ENCODE data around the gene COA6. TPM values are rescaled to one million over a fixed set of nuclear protein-coding genes. Genes with fewer than 3 reads are reported as not detected.
A peak's percentile ranks its signal among the peaks of the same experiment; 100 is the strongest.

COA6 gene
- total RNA-seq, 1 donor from 2014 or later: 31.4 TPM

GRCh38 chr1:234381699-234382555, 8.7 kb downstream of the COA6 start:
- H3K4me1 Mint-ChIP-seq (ENCODE audit: low read depth): no peaks in the 10 kb centered on the region

GRCh38 chr1:234386122-234386521, 12.9 kb downstream of the COA6 start:
- DNase-seq (ENCODE audit: low spot score, unreplicated experiment): no peak
- Mint-ChIP-seq H3K4me3 (ENCODE audit: low read depth) (no peak overlapping the region), H3K27ac (no peak overlapping the region), H3K9me3 (ENCODE audit: low read depth) (peaks cover 2% of the 10 kb centered on the region), H3K36me3 (ENCODE audit: insufficient read depth) (peaks cover 19% of the 10 kb centered on the region), H3K27me3 (no peaks in the 10 kb centered on the region), H3K4me1 (ENCODE audit: low read depth) (peaks cover 2% of the 10 kb centered on the region)
- TF ChIP-seq CTCF (IDR thresholded peaks at IDR 0.05; ENCODE audit: unreplicated experiment): no peak

More at GRCh38 chr1:234381699-234382555, 8.7 kb downstream of the COA6 start:
- no peaks in the 10 kb centered on the region for H3K9me3 Mint-ChIP-seq (ENCODE audit: low read depth)
- DNase-seq (ENCODE audit: low spot score, unreplicated experiment): no peak
- peaks cover 23% of the 10 kb centered on the region for H3K36me3 Mint-ChIP-seq (ENCODE audit: insufficient read depth)
- TF ChIP-seq CTCF (IDR thresholded peaks at IDR 0.05; ENCODE audit: unreplicated experiment): no peak
- peak overlapping the region; percentile 17 for H3K27ac Mint-ChIP-seq
- H3K4me3 Mint-ChIP-seq (ENCODE audit: low read depth): no peak overlapping the region
- H3K27me3 Mint-ChIP-seq: no peaks in the 10 kb centered on the region

GRCh38 chr1:234388094-234388493, 14.8 kb downstream of the COA6 start:
- peaks cover 2% of the 10 kb centered on the region for H3K4me1 Mint-ChIP-seq (ENCODE audit: low read depth)
- TF ChIP-seq CTCF (IDR thresholded peaks at IDR 0.05; ENCODE audit: unreplicated experiment): no peak
- no peak overlapping the region for H3K27ac Mint-ChIP-seq
- no peak for DNase-seq (ENCODE audit: low spot score, unreplicated experiment)
- no peak overlapping the region for H3K4me3 Mint-ChIP-seq (ENCODE audit: low read depth)
- H3K36me3 Mint-ChIP-seq (ENCODE audit: insufficient read depth): peaks cover 20% of the 10 kb centered on the region
- peaks cover 2% of the 10 kb centered on the region for H3K9me3 Mint-ChIP-seq (ENCODE audit: low read depth)
- H3K27me3 Mint-ChIP-seq: no peaks in the 10 kb centered on the region

- no peak for DNase-seq (ENCODE audit: low spot score, unreplicated experiment)
- Mint-ChIP-seq H3K9me3 (ENCODE audit: low read depth) (peaks cover 2% of the 10 kb centered on the region), H3K27ac (no peak overlapping the region), H3K4me1 (ENCODE audit: low read depth) (peaks cover 2% of the 10 kb centered on the region), H3K27me3 (no peaks in the 10 kb centered on the region), H3K4me3 (ENCODE audit: low read depth) (no peak overlapping the region), H3K36me3 (ENCODE audit: insufficient read depth) (peaks cover 12% of the 10 kb centered on the region)
- no peak for TF ChIP-seq CTCF (IDR thresholded peaks at IDR 0.05; ENCODE audit: unreplicated experiment)
Measured at GRCh38 chr1:234393190-234393589, 19.9 kb downstream of the COA6 start.

GRCh38 chr1:234395297-234395696, 22.0 kb downstream of the COA6 start:
- no peaks in the 10 kb centered on the region for H3K27me3 Mint-ChIP-seq
- TF ChIP-seq CTCF (IDR thresholded peaks at IDR 0.05; ENCODE audit: unreplicated experiment): no peak
- no peaks in the 10 kb centered on the region for H3K9me3 Mint-ChIP-seq (ENCODE audit: low read depth)
- peaks cover 8% of the 10 kb centered on the region for H3K36me3 Mint-ChIP-seq (ENCODE audit: insufficient read depth)
- no peak overlapping the region for H3K4me3 Mint-ChIP-seq (ENCODE audit: low read depth)
- no peak for DNase-seq (ENCODE audit: low spot score, unreplicated experiment)
- no peak overlapping the region for H3K27ac Mint-ChIP-seq
- H3K4me1 Mint-ChIP-seq (ENCODE audit: low read depth): no peaks in the 10 kb centered on the region
